GM10266 (cell line): ENCODE results near the gene VSIG10L.

Source experiments
- DNase-seq: peaks from one replicate; pipeline ENCODE4 v3.0.0; 2012; ENCODE audit errors: extremely low spot score
- TF ChIP-seq, protein P1 (sequence below): IDR thresholded peaks from 2 replicates; pipeline ENCODE4 v1.5.1; 2012; ENCODE audit warnings: mild to moderate bottlenecking, low read depth; ENCODE audit not compliant: control insufficient read depth, insufficient read depth; ENCODE audit errors: missing control alignments

Gene VSIG10L

DNA sequence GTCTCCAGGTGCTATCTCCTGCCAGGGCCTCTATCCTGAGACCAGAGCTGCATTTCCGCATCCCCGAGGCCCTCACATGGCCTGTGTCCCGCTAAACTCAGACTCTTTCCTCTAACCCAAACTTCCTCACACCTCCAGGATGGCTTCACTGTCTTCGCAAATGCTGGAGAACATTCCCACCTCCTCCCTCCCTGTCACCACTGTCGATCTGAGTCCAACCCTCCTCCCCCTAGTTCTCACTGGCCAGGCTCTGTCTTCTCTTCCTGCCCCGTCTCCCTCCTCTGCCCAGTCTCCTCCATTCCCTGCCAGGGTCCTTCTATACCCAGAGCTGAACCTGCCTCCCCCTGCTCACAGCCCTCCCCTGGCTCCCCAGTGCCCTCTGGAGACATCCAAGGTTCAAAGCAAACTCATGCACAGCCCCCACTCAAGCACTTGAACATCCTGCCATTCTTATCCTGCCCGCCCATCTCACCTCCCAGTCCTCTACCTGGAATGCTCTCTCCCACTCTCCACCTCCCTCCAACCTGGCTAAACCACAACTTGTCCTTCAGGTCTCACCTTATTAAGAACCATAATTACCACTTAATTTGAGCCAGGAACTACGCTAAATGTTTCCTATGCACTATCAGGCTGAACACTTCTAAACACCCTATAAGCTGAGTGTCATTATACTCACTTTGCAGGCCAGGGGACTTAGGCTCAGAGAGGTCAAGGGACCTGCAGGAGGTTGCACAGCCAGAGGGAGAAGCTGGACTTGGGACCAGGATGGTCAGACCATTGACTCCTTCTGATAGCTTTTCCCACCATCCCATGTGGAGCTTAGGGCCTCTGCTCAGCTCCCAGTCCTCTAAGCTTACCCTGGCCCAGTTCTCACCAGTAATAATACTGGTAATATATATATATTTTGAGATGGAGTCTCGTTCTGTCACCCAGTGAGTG lies 961 bp upstream of the VSIG10L start:
- TF ChIP-seq, protein P1, sequence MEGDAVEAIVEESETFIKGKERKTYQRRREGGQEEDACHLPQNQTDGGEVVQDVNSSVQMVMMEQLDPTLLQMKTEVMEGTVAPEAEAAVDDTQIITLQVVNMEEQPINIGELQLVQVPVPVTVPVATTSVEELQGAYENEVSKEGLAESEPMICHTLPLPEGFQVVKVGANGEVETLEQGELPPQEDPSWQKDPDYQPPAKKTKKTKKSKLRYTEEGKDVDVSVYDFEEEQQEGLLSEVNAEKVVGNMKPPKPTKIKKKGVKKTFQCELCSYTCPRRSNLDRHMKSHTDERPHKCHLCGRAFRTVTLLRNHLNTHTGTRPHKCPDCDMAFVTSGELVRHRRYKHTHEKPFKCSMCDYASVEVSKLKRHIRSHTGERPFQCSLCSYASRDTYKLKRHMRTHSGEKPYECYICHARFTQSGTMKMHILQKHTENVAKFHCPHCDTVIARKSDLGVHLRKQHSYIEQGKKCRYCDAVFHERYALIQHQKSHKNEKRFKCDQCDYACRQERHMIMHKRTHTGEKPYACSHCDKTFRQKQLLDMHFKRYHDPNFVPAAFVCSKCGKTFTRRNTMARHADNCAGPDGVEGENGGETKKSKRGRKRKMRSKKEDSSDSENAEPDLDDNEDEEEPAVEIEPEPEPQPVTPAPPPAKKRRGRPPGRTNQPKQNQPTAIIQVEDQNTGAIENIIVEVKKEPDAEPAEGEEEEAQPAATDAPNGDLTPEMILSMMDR, result no peak
- DNase-seq, result no peak

DNA sequence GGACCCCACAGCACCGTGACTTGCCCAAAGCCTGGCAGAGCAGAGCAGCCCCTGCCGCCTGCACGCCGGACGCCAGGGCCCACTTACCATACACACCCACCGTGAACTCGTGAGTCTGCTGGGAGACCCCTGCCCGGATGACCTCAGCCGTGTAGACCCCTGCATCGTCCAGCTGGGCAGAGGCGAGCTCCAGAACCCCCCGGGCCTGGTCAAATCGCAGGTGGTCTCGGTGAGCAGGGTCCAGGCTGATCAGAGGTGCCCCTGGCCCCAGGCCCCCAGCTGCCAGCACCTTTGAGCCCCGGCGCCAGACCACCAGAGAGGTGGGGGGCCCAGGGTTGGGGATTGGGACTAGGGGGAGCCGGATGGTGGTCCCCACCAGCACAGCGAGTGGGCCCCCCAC lies 873 bp downstream of the VSIG10L start:
- no peak for DNase-seq
- TF ChIP-seq, protein P1, result no peak

DNA sequence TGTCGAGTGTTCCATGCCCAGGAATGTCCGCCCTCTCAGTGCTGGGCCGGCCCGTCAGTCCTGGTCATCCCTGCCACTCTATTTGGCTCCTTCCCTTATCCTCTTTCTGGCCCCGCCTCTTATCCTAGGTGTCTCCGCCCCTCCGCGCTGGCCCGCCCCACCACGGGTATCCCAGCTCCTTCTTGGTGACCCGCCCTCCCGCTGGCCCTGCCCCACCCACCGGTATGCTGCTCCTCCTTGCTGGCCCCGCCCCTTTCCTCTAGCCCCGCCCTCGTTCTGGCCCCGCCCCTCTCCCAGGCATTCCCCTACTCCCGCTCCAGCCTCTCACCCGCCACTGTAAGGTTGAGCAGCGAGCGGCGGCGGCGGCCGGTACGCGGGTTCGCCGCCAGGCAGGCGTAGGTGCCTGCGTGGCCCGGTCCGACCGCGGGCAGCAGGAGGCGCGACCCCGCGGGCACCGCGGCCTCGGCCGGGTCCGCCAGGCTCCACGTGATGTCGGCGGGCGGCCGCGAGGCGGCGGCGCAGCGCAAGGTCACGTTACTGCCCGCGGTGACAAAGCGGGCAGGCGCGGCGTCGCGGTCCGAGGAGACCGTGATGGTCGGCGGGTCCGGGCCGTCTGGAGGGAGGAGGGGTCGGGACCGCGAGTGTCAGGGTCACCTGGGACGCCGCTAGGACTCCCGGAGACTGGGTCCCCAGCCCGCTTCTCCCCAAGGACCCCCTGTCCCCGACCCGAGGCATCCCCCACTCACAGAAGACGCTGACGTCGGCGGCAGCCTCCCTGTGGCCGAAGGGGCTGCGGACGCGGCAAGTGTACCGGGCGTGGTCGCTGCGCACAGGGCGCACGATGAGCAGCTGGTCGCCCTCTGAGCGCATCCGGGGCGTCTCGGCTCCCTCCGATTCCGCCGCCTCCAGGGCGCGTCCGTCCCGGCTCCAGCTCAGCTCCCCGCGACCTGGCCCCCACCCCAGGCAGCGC lies 2.0 kb downstream of the VSIG10L start:
- peak; percentile 100 for DNase-seq
- TF ChIP-seq, protein P1, result peak; percentile 57

DNA sequence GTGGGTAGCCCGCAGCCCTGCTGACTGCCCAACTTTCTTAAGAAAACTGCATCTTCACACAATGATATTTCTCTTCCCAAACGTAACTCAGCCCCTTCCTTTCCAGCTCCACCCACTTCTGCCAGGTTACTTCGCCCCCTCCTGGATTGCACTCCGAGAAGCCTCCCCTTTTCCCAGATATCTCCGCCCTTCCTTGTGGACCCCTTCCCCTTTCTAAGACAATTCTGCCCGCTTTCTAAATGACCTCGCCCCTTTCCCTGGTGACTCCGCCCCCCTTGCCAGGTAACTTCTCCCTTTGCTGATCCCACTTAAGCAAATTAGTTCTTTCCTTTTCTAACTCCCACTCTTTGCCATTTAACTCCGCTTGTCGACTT lies 2.6 kb downstream of the VSIG10L start:
- peak; percentile 47 for DNase-seq
- TF ChIP-seq, protein P1, result no peak

DNA sequence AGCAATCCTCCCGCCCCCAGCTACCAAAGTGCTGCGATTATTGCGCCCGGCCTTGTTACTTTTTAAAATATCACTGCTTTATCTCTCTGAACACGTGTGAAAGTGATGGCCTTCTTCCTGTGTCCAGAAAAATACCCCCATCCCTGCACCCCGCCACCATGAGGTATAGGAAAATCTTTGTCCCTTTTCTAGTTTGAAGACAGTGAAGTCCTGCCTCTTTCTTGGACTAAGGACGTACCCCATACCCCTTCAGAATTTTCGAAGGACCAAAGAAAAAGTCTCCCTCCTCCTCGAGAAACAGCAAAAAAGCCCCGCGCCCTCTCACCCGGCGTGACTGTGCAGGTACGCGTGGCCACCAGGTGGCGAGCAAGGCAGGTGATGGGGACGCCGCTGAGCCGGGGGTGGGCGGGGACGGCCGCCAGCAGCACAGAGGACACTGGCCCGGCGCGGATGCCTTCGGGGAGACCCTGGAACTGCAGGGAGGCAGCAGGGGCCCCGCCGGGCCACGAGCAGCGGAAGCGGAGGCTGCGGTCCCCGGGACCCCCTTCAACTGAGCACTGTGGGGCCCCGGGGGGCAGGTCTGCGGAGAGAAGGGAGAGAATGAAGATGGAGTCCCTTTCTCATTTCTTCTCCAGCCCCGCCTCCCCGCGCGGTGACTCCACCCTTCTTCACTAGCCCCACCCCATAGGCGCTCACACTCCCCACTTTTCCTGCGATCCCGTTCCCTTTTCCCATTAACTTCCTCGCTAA lies 3.2 kb downstream of the VSIG10L start:
- peak; percentile 92 for DNase-seq
- TF ChIP-seq, protein P1, result peak; percentile 94

DNA sequence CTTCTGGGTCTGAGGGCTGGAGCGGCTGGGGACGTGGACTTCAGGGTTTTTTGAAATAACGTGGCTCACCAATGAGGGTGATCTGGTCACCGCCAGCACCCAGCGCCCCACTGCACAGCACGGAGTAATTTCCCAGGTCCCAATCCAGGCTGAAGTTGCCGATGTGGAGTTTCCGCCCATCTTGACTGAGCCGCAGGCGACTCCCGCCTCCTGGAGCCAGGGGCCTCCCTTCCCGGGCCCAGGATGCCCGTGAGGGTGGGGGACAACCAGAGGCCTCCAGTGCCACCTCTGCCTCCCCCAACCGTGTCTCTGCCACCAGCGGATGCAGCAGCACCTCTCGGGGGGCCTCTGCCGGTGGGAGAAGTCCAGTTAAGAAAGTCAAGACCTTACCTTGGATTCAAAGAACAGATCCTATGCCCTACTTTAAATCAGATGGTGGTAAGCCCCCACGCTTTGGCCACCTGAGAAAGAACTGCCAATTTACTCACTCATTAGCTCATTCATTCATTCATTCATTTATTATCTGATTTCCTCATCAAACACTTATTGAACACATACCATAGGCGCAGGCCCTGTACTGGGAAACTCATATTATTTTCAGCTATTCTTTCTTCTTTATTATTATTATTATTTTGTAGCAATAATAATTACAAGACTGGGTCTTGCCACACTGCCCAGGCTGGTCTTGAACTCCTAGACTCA lies 3.9 kb downstream of the VSIG10L start:
- no peak for DNase-seq
- TF ChIP-seq, protein P1, result no peak
